Prostate gland (tissue), 2 donors: Measurements from ENCODE around the gene LPP. TPM values are rescaled to one million over a fixed set of nuclear protein-coding genes. Genes with fewer than 3 reads are reported as not detected.

ENCODE experiments used
- DNase-seq: peaks from one replicate; pipeline ENCODE4 v3.0.0-alpha.2; 2019; ENCODE audit warnings: low spot score
- H3K27ac ChIP-seq, 2 donors: fragments of 200-600 bp; sonication (generic); 2 replicates each; pipeline ENCODE4 v1.5.1; 2017 to 2019
- H3K27me3 ChIP-seq: fragments of 200-600 bp; sonication (generic); replicated peaks from 2 replicates; pipeline ENCODE4 v1.5.1; 2019; ENCODE audit not compliant: insufficient read depth
- H3K36me3 ChIP-seq, 2 donors: fragments of 200-600 bp; sonication (generic); 1 replicate in 1 of 2; 2 replicates in 1 of 2; pipeline versions ENCODE4 v1.5.1 to v1.8.1; 2017 to 2019
- H3K4me1 ChIP-seq: fragments of 200-600 bp; sonication (generic); replicated peaks from 2 replicates; pipeline ENCODE4 v1.5.1; 2019
- H3K4me3 ChIP-seq, 2 donors: fragments of 200-600 bp; sonication (generic); 2 replicates each; pipeline ENCODE4 v1.5.1; 2017 to 2019
- H3K9me3 ChIP-seq: fragments of 200-600 bp; sonication (generic); 2 replicates; pipeline ENCODE4 v1.5.1; 2017
- POLR2A ChIP-seq: fragments of 450-650 bp; IDR thresholded peaks from one replicate; pipeline ENCODE4 v1.6.1; 2016; ENCODE audit warnings: antibody characterized with exemption, mild to moderate bottlenecking
- POLR2AphosphoS5 ChIP-seq: sonication (generic); formaldehyde crosslinking; IDR thresholded peaks from one replicate; pipeline ENCODE4 v1.6.1; 2017; ENCODE audit warnings: antibody characterized with exemption
- WGBS: methylation state at CpG from one replicate; pipeline ENCODE4 v1.1.5; 2018; 5-methylcytosine and 5-hydroxymethylcytosine counted together
- intact Hi-C: fragments of 100-400 bp; cut with DNase I; formaldehyde crosslinking; loops from one replicate; pipeline ENCODE4 v1.14.2; 2022
- total RNA-seq, 2 donors: library from RNA; depleted of rRNA; stranded (reverse); fragments of >200 nt; gene quantifications; one replicate each; pipeline ENCODE4 v1.1.0, GENCODE V29; 2016
- TF ChIP-seq, protein P1 (sequence below), 4 experiments: fragments of 200-600 bp in 2 of 4; fragments of 450-650 bp in 2 of 4; sonication (generic) in 2 of 4; IDR thresholded peaks; 1 replicate in 3 of 4; 2 replicates in 1 of 4; pipeline ENCODE4 v1.5.1; 2016 to 2019; ENCODE audit warnings: antibody characterized with exemption in 4 of 4, mild to moderate bottlenecking in 2 of 4, moderate library complexity in 2 of 4

The LPP gene
- total RNA-seq, 2 donors from 2014 or later: 219 to 248 TPM

DNA sequence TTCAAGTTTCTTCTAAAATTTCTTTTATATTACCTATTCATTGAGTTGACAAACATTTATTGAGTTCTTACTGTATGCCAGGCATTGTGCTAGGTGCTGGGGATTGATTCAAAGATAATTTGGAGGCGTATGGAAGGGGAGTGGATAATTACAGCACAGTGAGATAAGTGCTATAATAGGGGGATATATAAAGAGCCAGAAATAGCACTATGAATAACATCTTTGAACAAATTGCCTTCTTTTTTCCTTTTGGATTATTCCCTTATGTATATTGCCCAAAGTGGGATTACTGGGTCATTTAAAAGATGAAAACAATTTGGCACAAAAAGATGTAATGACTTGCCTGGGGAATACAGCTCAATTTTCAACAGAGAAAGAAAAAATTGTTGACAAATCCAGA, 64.6 kb downstream of the LPP start:
- intact Hi-C loops: loop anchor here (5.0 kb wide), 1 partner anchor 166 kb away; no protein-coding TSS in a partner anchor
- H3K27ac ChIP-seq: peak overlapping the region; percentile 4 to 39
- H3K4me3 ChIP-seq: no peak overlapping the region
- no peaks in the 10 kb centered on the region for H3K36me3 ChIP-seq
- no peak for DNase-seq
- no peaks in the 10 kb centered on the region for H3K9me3 ChIP-seq
- WGBS: 63% methylated on average over 1 of the region's 1 CpG
- H3K27me3 ChIP-seq: no peaks in the 10 kb centered on the region
- H3K4me1 ChIP-seq: no peaks in the 10 kb centered on the region
- TF ChIP-seq POLR2AphosphoS5: no peak
- TF ChIP-seq, protein P1, sequence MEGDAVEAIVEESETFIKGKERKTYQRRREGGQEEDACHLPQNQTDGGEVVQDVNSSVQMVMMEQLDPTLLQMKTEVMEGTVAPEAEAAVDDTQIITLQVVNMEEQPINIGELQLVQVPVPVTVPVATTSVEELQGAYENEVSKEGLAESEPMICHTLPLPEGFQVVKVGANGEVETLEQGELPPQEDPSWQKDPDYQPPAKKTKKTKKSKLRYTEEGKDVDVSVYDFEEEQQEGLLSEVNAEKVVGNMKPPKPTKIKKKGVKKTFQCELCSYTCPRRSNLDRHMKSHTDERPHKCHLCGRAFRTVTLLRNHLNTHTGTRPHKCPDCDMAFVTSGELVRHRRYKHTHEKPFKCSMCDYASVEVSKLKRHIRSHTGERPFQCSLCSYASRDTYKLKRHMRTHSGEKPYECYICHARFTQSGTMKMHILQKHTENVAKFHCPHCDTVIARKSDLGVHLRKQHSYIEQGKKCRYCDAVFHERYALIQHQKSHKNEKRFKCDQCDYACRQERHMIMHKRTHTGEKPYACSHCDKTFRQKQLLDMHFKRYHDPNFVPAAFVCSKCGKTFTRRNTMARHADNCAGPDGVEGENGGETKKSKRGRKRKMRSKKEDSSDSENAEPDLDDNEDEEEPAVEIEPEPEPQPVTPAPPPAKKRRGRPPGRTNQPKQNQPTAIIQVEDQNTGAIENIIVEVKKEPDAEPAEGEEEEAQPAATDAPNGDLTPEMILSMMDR (IDR thresholded peaks at IDR 0.05): no peak
- TF ChIP-seq POLR2A: no peak

DNA sequence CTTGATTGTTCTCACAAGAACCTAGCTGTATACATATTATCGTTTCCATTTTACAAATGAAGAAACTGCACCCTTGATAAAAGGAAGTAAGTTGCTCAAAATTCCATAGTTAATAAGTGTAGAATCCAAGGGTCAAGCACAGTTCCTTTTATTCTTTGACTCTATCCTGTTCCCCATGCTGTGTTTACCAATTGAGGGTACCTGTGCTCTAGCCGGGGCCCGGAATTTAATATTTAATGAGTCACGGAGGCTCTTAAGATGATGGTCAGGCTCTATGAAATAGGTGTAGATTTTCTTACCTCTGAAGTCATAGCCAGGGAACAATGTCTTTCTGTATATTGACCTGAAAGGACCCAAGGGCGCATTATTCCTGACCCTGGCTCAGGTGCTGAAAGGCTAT, 65.2 kb downstream of the LPP start:
- Histone ChIP-seq H3K27me3 (no peaks in the 10 kb centered on the region), H3K36me3 (no peaks in the 10 kb centered on the region), H3K4me1 (no peaks in the 10 kb centered on the region), H3K4me3 (no peak overlapping the region), H3K9me3 (no peaks in the 10 kb centered on the region), H3K27ac (peak overlapping the region; percentile 4 to 80)
- intact Hi-C loops: loop anchor here (5.0 kb wide), 1 partner anchor 167 kb away; no protein-coding TSS in a partner anchor
- TF ChIP-seq POLR2AphosphoS5 (no peak), POLR2A (no peak)
- TF ChIP-seq, protein P1 (IDR thresholded peaks at IDR 0.05): no peak
- DNase-seq: no peak
- 86% methylated on average over 5 of the region's 5 CpGs for WGBS

DNA sequence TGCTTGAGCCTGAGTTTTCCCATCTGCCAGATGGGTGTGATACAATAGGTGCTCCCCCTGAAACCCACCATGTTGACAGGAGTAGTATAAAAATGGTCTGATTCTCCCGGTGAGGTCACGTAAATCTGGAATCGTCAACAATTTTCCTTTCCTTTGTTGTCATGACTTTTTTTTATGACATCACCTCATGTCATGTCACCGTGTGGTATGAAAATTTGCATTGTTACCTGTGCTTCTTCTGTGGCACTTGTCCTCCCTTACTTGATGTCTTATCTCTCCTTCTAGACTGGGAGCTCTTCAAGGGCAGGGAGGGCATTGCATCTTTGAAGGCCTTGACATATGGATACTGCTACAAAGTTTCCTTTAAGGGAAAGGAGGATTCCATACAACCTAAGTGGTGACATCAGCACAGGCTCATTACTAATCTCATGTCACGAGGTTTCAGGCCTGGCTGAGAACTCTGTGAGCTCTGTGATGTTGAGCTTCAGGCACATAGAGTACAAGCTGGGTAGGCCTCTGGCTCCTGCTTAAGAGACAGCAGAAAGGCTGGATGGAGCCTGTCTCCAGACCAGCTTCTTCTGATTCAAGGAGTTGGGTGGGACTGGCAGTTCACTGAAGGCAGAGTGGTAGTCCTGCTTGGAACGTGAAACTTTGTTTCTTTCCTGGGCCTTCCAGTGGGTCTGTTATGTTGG, 66.3 kb downstream of the LPP start:
- no peak for TF ChIP-seq POLR2AphosphoS5
- TF ChIP-seq, protein P1 (IDR thresholded peaks at IDR 0.05): no peak
- no peak for TF ChIP-seq POLR2A
- peak overlapping the region; percentile 67 to 80 for H3K27ac ChIP-seq
- no peak overlapping the region for H3K4me3 ChIP-seq
- H3K9me3 ChIP-seq: no peaks in the 10 kb centered on the region
- H3K27me3 ChIP-seq: no peaks in the 10 kb centered on the region
- no peak for DNase-seq
- no peaks in the 10 kb centered on the region for H3K36me3 ChIP-seq
- 87% methylated on average over 6 of the region's 6 CpGs for WGBS
- H3K4me1 ChIP-seq: no peaks in the 10 kb centered on the region
- intact Hi-C loops: loop anchor here (5.0 kb wide), 2 partner anchors 47 to 478 kb away; no protein-coding TSS in a partner anchor

DNA sequence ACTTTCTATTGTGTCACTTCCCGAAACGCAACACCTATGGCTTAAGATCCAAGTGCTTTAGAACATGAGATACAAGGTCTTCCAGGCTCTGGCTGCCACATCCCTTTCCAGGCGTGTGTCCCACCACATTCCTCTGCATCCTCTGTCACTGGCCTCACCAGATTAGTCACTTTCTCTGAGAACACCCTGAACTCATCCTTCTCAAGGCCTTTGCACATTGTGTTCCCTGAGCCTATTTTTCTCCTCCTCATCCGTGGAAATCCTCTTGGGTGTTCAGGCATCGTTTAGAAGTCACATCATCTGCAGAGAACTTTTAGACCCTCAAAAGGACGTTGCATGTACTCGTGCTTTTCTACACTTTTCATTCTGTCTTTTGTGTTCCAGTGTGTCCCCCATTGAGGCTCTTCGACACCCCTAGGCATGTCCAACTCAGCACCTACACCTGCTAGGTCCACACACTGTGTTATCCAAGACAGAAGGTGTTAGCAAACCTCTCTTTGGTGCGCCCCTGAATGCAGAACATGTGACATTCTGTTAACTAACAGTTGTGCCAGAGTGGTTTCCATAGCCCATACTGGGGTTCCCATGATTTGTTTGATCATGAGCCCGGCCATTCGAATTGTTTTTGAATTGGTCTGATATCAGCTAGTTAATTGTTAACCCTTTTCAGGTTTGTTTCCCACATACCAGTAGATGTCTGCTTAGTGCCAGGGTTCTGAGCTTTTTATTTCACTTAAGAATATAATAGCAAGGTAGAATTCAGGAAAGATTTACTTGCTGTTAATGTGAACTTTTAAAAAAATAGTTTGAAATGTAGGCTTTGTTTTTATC, 67.2 kb downstream of the LPP start:
- TF ChIP-seq, protein P1 (IDR thresholded peaks at IDR 0.05): no peak
- TF ChIP-seq POLR2AphosphoS5: peak; percentile 74
- Histone ChIP-seq H3K27me3 (no peaks in the 10 kb centered on the region), H3K9me3 (no peaks in the 10 kb centered on the region), H3K27ac (peak overlapping the region; percentile 67 to 80), H3K36me3 (no peaks in the 10 kb centered on the region), H3K4me1 (no peaks in the 10 kb centered on the region), H3K4me3 (no peak overlapping the region)
- 61% methylated on average over 11 of the region's 11 CpGs for WGBS
- intact Hi-C loops: loop anchor here (5.0 kb wide), 2 partner anchors 46 to 479 kb away; no protein-coding TSS in a partner anchor
- DNase-seq: no peak
